HepG2 (cell line): ENCODE data around the gene IP6K3. TPM values are rescaled to one million over a fixed set of nuclear protein-coding genes. Genes with fewer than 3 reads are reported as not detected.

Experiments
- ARID5B ChIP-seq: IDR thresholded peaks from 2 replicates; pipeline ENCODE4 v1.4.0; 2020; ENCODE audit warnings: mild to moderate bottlenecking, missing genetic modification reagents
- ARNT2 ChIP-seq: sonication (generic); formaldehyde crosslinking; IDR thresholded peaks from 2 replicates; pipeline ENCODE4 v1.8.0; 2022; ENCODE audit warnings: mild to moderate bottlenecking, low read depth, missing genetic modification reagents, moderate library complexity
- GABPA ChIP-seq, 2 experiments: IDR thresholded peaks; 2 replicates each; pipeline ENCODE4 v1.6.1; 2011 to 2016; ENCODE audit warnings: low read depth in 2 of 2, low read length in 1 of 2, missing biosample characterization in 1 of 2, missing genetic modification characterization in 1 of 2
- HNRNPLL ChIP-seq: fragments of 200-400 bp; formaldehyde crosslinking; IDR thresholded peaks from 2 replicates; pipeline ENCODE4 v1.6.1; 2017; ENCODE audit warnings: mild to moderate bottlenecking, low read depth, low read length; ENCODE audit not compliant: poor library complexity, severe bottlenecking
- JUND ChIP-seq: sonication (generic); formaldehyde crosslinking; IDR thresholded peaks from 2 replicates; pipeline ENCODE4 v1.8.0; 2022; ENCODE audit warnings: mild to moderate bottlenecking, missing genetic modification reagents
- KLF9 ChIP-seq: IDR thresholded peaks from 2 replicates; pipeline ENCODE4 v1.6.1; 2016; ENCODE audit warnings: low read depth
- MAFF ChIP-seq: IDR thresholded peaks from 2 replicates; pipeline ENCODE4 v1.6.1; 2011; ENCODE audit warnings: low read depth, low read length, improper control_type of control experiment
- MAFK ChIP-seq, 2 experiments: IDR thresholded peaks in 1 of 2; conservative IDR thresholded peaks in 1 of 2; 2 replicates each; pipeline ENCODE4 v1.6.1; 2011; ENCODE audit warnings: improper control_type of control experiment in 2 of 2, low read length in 2 of 2
- MAZ ChIP-seq, 2 experiments: sonication (generic) in 1 of 2; formaldehyde crosslinking in 1 of 2; IDR thresholded peaks; 2 replicates each; pipeline versions ENCODE4 v1.5.0 to v1.6.1; 2012 to 2020; ENCODE audit warnings: low read depth in 2 of 2, mild to moderate bottlenecking in 2 of 2, borderline replicate concordance in 1 of 2, improper control_type of control experiment in 1 of 2, low read length in 1 of 2, missing genetic modification reagents in 1 of 2, moderate library complexity in 1 of 2
- MXI1 ChIP-seq: IDR thresholded peaks from 3 replicates; pipeline ENCODE4 v1.6.1; 2012; ENCODE audit warnings: low read depth, low read length, inconsistent platforms, borderline replicate concordance
- NBN ChIP-seq: fragments of 450-650 bp; conservative IDR thresholded peaks from 2 replicates; pipeline ENCODE4 v1.6.1; 2017
- NR2F1 ChIP-seq, 2 experiments: fragments of 450-650 bp in 1 of 2; formaldehyde crosslinking in 1 of 2; IDR thresholded peaks; 2 replicates each; pipeline versions ENCODE4 v1.5.0 to v1.6.1; 2016 to 2020; ENCODE audit warnings: mild to moderate bottlenecking in 1 of 2, missing compliant biosample characterization in 1 of 2, missing genetic modification reagents in 1 of 2, moderate library complexity in 1 of 2
- THRA ChIP-seq: sonication (generic); formaldehyde crosslinking; IDR thresholded peaks from 2 replicates; pipeline ENCODE4 v1.4.0; 2020; ENCODE audit warnings: missing genetic modification reagents, borderline replicate concordance
- ZBTB40 ChIP-seq, 2 experiments: fragments of 450-650 bp in 1 of 2; sonication (generic) in 1 of 2; formaldehyde crosslinking in 1 of 2; IDR thresholded peaks; 2 replicates each; pipeline versions ENCODE4 v1.6.1 to v1.8.0; 2016 to 2022; ENCODE audit warnings: antibody characterized with exemption in 1 of 2, mild to moderate bottlenecking in 1 of 2, missing genetic modification reagents in 1 of 2
- polyA plus RNA-seq, 8 experiments: library from polyadenylated mRNA; depleted of rRNA in 3 of 8; stranded (reverse) in 7 of 8; unstranded in 1 of 8; fragments of >200 nt; fragmentation: Illumina TruSeq in 4 of 8; extraction: Trizol in 4 of 8; gene quantifications; 2 replicates each; pipeline versions ENCODE4 v1.2.1 to v1.2.3, GENCODE V29; 2011 to 2016; ENCODE audit warnings: low read depth in 4 of 8, missing spikeins in 1 of 8, mixed read lengths in 1 of 8; ENCODE audit not compliant: insufficient read depth in 1 of 8
- total RNA-seq, 5 experiments: library from RNA; depleted of rRNA; stranded (reverse); fragments of >200 nt; fragmentation: Illumina TruSeq; extraction: Trizol; gene quantifications; 2 replicates each; pipeline ENCODE4 v1.2.3, GENCODE V29; 2016; ENCODE audit warnings: low read depth in 1 of 5

IP6K3 gene
- total and polyA plus RNA-seq, 2 of the 13 experiments (the other 11 are each of a cell fraction or from before 2014, with no cell fraction given) = 0.11 to 0.18 TPM

GRCh38 chr6:33740204-33740608 is 6.5 kb downstream of the IP6K3 start (continued):
- no peak for TF ChIP-seq ZBTB40 (IDR thresholded peaks at IDR 0.05)
- peak; percentile 37; the same call in 1 of the 2 replicates for TF ChIP-seq ZBTB40 (CRISPR knock-in tag; IDR thresholded peaks at IDR 0.05)
- no peak for TF ChIP-seq KLF9 (CRISPR knock-in tag)
- no peak for TF ChIP-seq MAFF
- TF ChIP-seq MXI1 = 0 out of 3 replicates have a peak, but pooled peaks have one; percentile 47
- TF ChIP-seq THRA (CRISPR knock-in tag) = peak; percentile 54; the same call in 1 of the 2 replicates
- no peak for TF ChIP-seq NBN
- TF ChIP-seq NR2F1 (CRISPR knock-in tag; IDR thresholded peaks at IDR 0.05) = peak in 1 of 2 experiments; percentile 44; a peak in 1 of 4 replicates
- peak; percentile 55 for TF ChIP-seq ARID5B
- TF ChIP-seq JUND (CRISPR knock-in tag) = no peak
- no peak for TF ChIP-seq HNRNPLL
- peak; percentile 18 to 29; a peak in 2 of 4 replicates for TF ChIP-seq MAFK (conservative IDR thresholded peaks at IDR 0.05 in 1 of 2, IDR thresholded peaks at IDR 0.05 in 1 of 2; ENCODE audit: low read length in 2 of 2)
- TF ChIP-seq GABPA (IDR thresholded peaks at IDR 0.05; ENCODE audit: low read depth, low read length) = no peak
- peak; percentile 41 for TF ChIP-seq GABPA (CRISPR knock-in tag; IDR thresholded peaks at IDR 0.05; ENCODE audit: low read depth)
- TF ChIP-seq MAZ (IDR thresholded peaks at IDR 0.05; ENCODE audit: borderline replicate concordance, low read depth, low read length) = no peak
- peak; percentile 52 for TF ChIP-seq MAZ (CRISPR knock-in tag; IDR thresholded peaks at IDR 0.05; ENCODE audit: low read depth)
- 0 out of 2 replicates have a peak, but pooled peaks have one; percentile 34 for TF ChIP-seq ARNT2
